NB4 (cell line): ENCODE measurements around the gene JMJD1C.
"Not testable (repeated sequence)": the region's sequence is repeated elsewhere in the genome, so short reads cannot be mapped to it uniquely, and the experiment has no call there.

ENCODE experiments used
- DNase-seq: peaks from one replicate; pipeline ENCODE4 v3.0.0; 2010; ENCODE audit warnings: low read depth
- H3K4me3 ChIP-seq: one replicate; pipeline ENCODE4 v1.5.1; 2011; ENCODE audit warnings: mild to moderate bottlenecking, low read depth, low read length, moderate library complexity
- CTCF ChIP-seq: IDR thresholded peaks from one replicate; pipeline ENCODE4 v1.5.1; 2012; ENCODE audit warnings: low read depth, low read length
- MAX ChIP-seq: IDR thresholded peaks from 2 replicates; pipeline ENCODE4 v1.6.1; 2011; ENCODE audit warnings: low read depth, low read length
- MYC ChIP-seq: IDR thresholded peaks from 2 replicates; pipeline ENCODE4 v1.6.1; 2011; ENCODE audit warnings: low read depth, low read length
- POLR2A ChIP-seq: IDR thresholded peaks from 2 replicates; pipeline ENCODE4 v1.6.1; 2011; ENCODE audit warnings: mild to moderate bottlenecking; ENCODE audit not compliant: insufficient read length; ENCODE audit errors: extremely low read depth

Gene JMJD1C

GRCh38 chr10:63154546-63155387, 311.0 kb downstream of the JMJD1C start:
- TF ChIP-seq POLR2A (no peak), MYC (no peak), CTCF (no peak), MAX (no peak)
- no peak overlapping the region for H3K4me3 ChIP-seq
- no peak for DNase-seq

- DNase-seq, H3K4me3 ChIP-seq: not testable (repeated sequence)
Observed at GRCh38 chr10:63153868-63154545, 311.8 kb downstream of the JMJD1C start.

GRCh38 chr10:63150745-63151144, 315.0 kb downstream of the JMJD1C start:
- no peak for DNase-seq
- no peak overlapping the region for H3K4me3 ChIP-seq
- TF ChIP-seq CTCF, result no peak
- TF ChIP-seq MYC, result no peak
- TF ChIP-seq MAX, result no peak
- TF ChIP-seq POLR2A, result no peak

- no peak for TF ChIP-seq MAX
- no peak for DNase-seq
- no peak overlapping the region for H3K4me3 ChIP-seq
Observed at GRCh38 chr10:63146503-63146902, 319.3 kb downstream of the JMJD1C start.

- H3K4me3 ChIP-seq, result no peak overlapping the region
- no peak for DNase-seq
Observed at GRCh38 chr10:63145782-63146181, 320.0 kb downstream of the JMJD1C start.

GRCh38 chr10:63143987-63144386, 321.8 kb downstream of the JMJD1C start:
- TF ChIP-seq CTCF (no peak), MYC (no peak), MAX (no peak), POLR2A (no peak)
- peak; percentile 31 for DNase-seq
- no peak overlapping the region for H3K4me3 ChIP-seq

More at GRCh38 chr10:63145782-63146181, 320.0 kb downstream of the JMJD1C start:
- no peak for TF ChIP-seq CTCF
- no peak for TF ChIP-seq MAX
- no peak for TF ChIP-seq MYC
- no peak for TF ChIP-seq POLR2A
